H9 (cell line): Measurements from ENCODE around the gene KCNIP1. TPM values are rescaled to one million over a fixed set of nuclear protein-coding genes. Genes with fewer than 3 reads are reported as not detected.

Experiments used
- DNase-seq: peaks from one replicate; pipeline ENCODE4 v3.0.0-alpha.2; 2017
- H2AFZ ChIP-seq: one replicate; pipeline ENCODE4 v1.6.1; 2013; ENCODE audit warnings: mild to moderate bottlenecking, low read length, control low read depth, moderate library complexity
- H2AK5ac ChIP-seq: 2 replicates; pipeline ENCODE4 v1.6.1; 2013; ENCODE audit warnings: low read length, control low read depth, mixed read lengths; ENCODE audit not compliant: insufficient read length
- H2BK120ac ChIP-seq: one replicate; pipeline ENCODE4 v1.6.1; 2013; ENCODE audit warnings: low read depth, mild to moderate bottlenecking, low read length, control low read depth, inconsistent platforms; ENCODE audit not compliant: poor library complexity, severe bottlenecking
- H2BK12ac ChIP-seq: 2 replicates; pipeline ENCODE4 v1.6.1; 2013; ENCODE audit warnings: low read length, control low read depth, mixed read lengths, low read depth; ENCODE audit not compliant: insufficient read length
- H2BK15ac ChIP-seq: 2 replicates; pipeline ENCODE4 v1.6.1; 2013; ENCODE audit warnings: low read depth, low read length, control low read depth
- H2BK20ac ChIP-seq: one replicate; pipeline ENCODE4 v1.6.1; 2013; ENCODE audit warnings: low read depth, mild to moderate bottlenecking, low read length, control low read depth, inconsistent platforms; ENCODE audit not compliant: poor library complexity, severe bottlenecking
- H2BK5ac ChIP-seq: 2 replicates; pipeline ENCODE4 v1.6.1; 2013; ENCODE audit warnings: low read length, control low read depth, mixed read lengths; ENCODE audit not compliant: insufficient read length
- H3K14ac ChIP-seq: 2 replicates; pipeline ENCODE4 v1.6.1; 2013; ENCODE audit warnings: low read length, control low read depth; ENCODE audit not compliant: insufficient read depth
- H3K18ac ChIP-seq: 2 replicates; pipeline ENCODE4 v1.6.1; 2013; ENCODE audit warnings: low read depth, mild to moderate bottlenecking, mixed read lengths, low read length, control low read depth; ENCODE audit not compliant: insufficient read length
- H3K23ac ChIP-seq: 2 replicates; pipeline ENCODE4 v1.6.1; 2013; ENCODE audit warnings: low read length, control low read depth, mixed read lengths, low read depth; ENCODE audit not compliant: insufficient read length
- H3K23me2 ChIP-seq: 2 replicates; pipeline ENCODE4 v1.6.1; 2013; ENCODE audit warnings: low read depth, mild to moderate bottlenecking, mixed read lengths, low read length, control low read depth; ENCODE audit not compliant: insufficient read length, poor library complexity, severe bottlenecking
- H3K27ac ChIP-seq: 2 replicates; pipeline ENCODE4 v1.5.1; 2013; ENCODE audit warnings: low read length, control low read depth, mixed read lengths, low read depth; ENCODE audit not compliant: insufficient read length
- H3K27me3 ChIP-seq: 2 replicates; pipeline ENCODE4 v1.6.1; 2013; ENCODE audit warnings: low read length, control low read depth, inconsistent platforms; ENCODE audit not compliant: insufficient read depth
- H3K4ac ChIP-seq: 2 replicates; pipeline ENCODE4 v1.6.1; 2013; ENCODE audit warnings: low read depth, mild to moderate bottlenecking, control low read depth, inconsistent platforms, low read length, moderate library complexity
- H3K4me1 ChIP-seq: 2 replicates; pipeline ENCODE4 v1.6.1; 2013; ENCODE audit warnings: low read length, control low read depth, inconsistent platforms; ENCODE audit not compliant: insufficient read depth
- H3K4me2 ChIP-seq: 2 replicates; pipeline ENCODE4 v1.6.1; 2013; ENCODE audit warnings: low read length, control low read depth, mixed read lengths; ENCODE audit not compliant: insufficient read length, insufficient read depth
- H3K56ac ChIP-seq: 2 replicates; pipeline ENCODE4 v1.6.1; 2013; ENCODE audit warnings: low read depth, mild to moderate bottlenecking, mixed read lengths, low read length, control low read depth; ENCODE audit not compliant: insufficient read length
- H3K79me1 ChIP-seq: 2 replicates; pipeline ENCODE4 v1.6.1; 2013; ENCODE audit warnings: low read depth, mild to moderate bottlenecking, moderate library complexity, low read length, control low read depth, inconsistent platforms; ENCODE audit not compliant: insufficient read depth, poor library complexity, severe bottlenecking
- H3K79me2 ChIP-seq: 2 replicates; pipeline ENCODE4 v1.6.1; 2013; ENCODE audit warnings: low read length, control low read depth, inconsistent platforms; ENCODE audit not compliant: insufficient read depth
- H3K9ac ChIP-seq: 2 replicates; pipeline ENCODE4 v1.6.1; 2013; ENCODE audit warnings: low read length, control low read depth, mixed read lengths; ENCODE audit not compliant: insufficient read length; ENCODE audit errors: extremely low read depth
- H3K9me3 ChIP-seq: one replicate; pipeline ENCODE4 v1.6.1; 2013; ENCODE audit warnings: low read depth, low read length, inconsistent platforms; ENCODE audit not compliant: control insufficient read depth
- H3T11ph ChIP-seq: one replicate; pipeline ENCODE4 v1.6.1; 2013; ENCODE audit warnings: mild to moderate bottlenecking, low read length, control low read depth, inconsistent platforms
- H4K20me1 ChIP-seq: one replicate; pipeline ENCODE4 v1.6.1; 2013; ENCODE audit not compliant: control insufficient read depth, insufficient read length, insufficient read depth
- H4K5ac ChIP-seq: 2 replicates; pipeline ENCODE4 v1.6.1; 2013; ENCODE audit warnings: low read depth, mild to moderate bottlenecking, mixed read lengths, low read length, control low read depth; ENCODE audit not compliant: insufficient read length
- H4K8ac ChIP-seq: replicated peaks from 2 replicates; pipeline ENCODE4 v1.6.1; 2013; ENCODE audit warnings: low read length, control low read depth, mixed read lengths, low read depth; ENCODE audit not compliant: insufficient read length
- H4K91ac ChIP-seq: 2 replicates; pipeline ENCODE4 v1.6.1; 2013; ENCODE audit warnings: low read depth, mild to moderate bottlenecking, moderate library complexity, mixed read lengths, low read length, control low read depth; ENCODE audit not compliant: insufficient read length
- H3K27ac Mint-ChIP-seq, 3 experiments: 2 replicates in 2 of 3; 3 replicates in 1 of 3; pipeline ENCODE4 v1.8.0; 2020 to 2021; ENCODE audit warnings: mixed read lengths in 3 of 3, mild to moderate bottlenecking in 1 of 3, moderate library complexity in 1 of 3
- H3K27me3 Mint-ChIP-seq: 2 replicates; pipeline ENCODE4 v1.8.0; 2021; ENCODE audit warnings: low read depth, mild to moderate bottlenecking, moderate library complexity, mixed read lengths
- H3K36me3 Mint-ChIP-seq, 3 experiments: 2 replicates in 2 of 3; 3 replicates in 1 of 3; pipeline ENCODE4 v1.8.0; 2020 to 2021; ENCODE audit warnings: low read depth in 3 of 3, mixed read lengths in 3 of 3; ENCODE audit not compliant: insufficient read depth in 1 of 3
- H3K4me1 Mint-ChIP-seq, 2 experiments: 2 replicates each; pipeline ENCODE4 v1.8.0; 2020; ENCODE audit warnings: mixed read lengths in 2 of 2
- H3K4me3 Mint-ChIP-seq, 2 experiments: 2 replicates in 1 of 2; 3 replicates in 1 of 2; pipeline ENCODE4 v1.8.0; 2020 to 2021; ENCODE audit warnings: mild to moderate bottlenecking in 2 of 2, mixed read lengths in 2 of 2, moderate library complexity in 1 of 2
- H3K9me3 Mint-ChIP-seq, 2 experiments: 2 replicates in 1 of 2; 3 replicates in 1 of 2; pipeline ENCODE4 v1.8.0; 2020; ENCODE audit warnings: mild to moderate bottlenecking in 2 of 2, mixed read lengths in 2 of 2, moderate library complexity in 1 of 2
- WGBS: extraction: QIAGEN DNeasy Blood & Tissue Kit; methylation state at CpG from one replicate; pipeline ENCODE4 v1.1.7; 2013; ENCODE audit warnings: missing lambda C conversion rate, low lambda C conversion rate, mixed read lengths; ENCODE audit not compliant: insufficient read length; ENCODE audit errors: extremely low coverage; 5-methylcytosine and 5-hydroxymethylcytosine counted together
- total RNA-seq: library from RNA; stranded (reverse); gene quantifications from 2 replicates; pipeline ENCODE4 v1.2.1, GENCODE V29; 2021
- TF ChIP-seq, protein P1 (sequence below): fragments of 200-600 bp; sonication (generic); conservative IDR thresholded peaks from 3 replicates; pipeline ENCODE4 v1.8.0; 2021; ENCODE audit warnings: antibody characterized with exemption, mild to moderate bottlenecking

Gene KCNIP1
- total RNA-seq, 1 experiment from 2014 or later = 0.63 TPM

DNA sequence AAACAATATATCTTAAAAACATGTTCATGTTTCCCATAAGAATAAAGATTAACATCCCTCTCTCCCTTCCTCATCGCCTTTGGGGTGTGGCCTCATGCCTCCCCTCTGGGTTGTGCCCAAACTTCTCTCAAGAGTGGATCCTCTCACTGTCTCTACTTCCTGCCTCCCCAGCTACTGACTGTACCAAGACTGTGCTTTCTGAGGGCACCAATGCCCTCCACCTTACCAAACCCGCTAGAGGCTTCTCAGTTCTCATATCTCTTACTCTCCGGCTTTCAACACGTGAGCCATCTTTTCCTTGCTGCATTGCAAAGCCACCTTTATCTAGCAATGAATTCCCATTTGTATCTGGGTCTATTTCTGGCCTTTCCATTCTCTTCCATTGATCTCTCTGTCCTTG is 34.4 kb upstream of the KCNIP1 start:
- WGBS = no CpG with 5 or more reads among the region's 4 CpGs
- Histone ChIP-seq H2BK20ac (no peak overlapping the region), H3K9me3 (no peaks in the 10 kb centered on the region), H3K56ac (no peak overlapping the region), H3K9ac (no peak overlapping the region), H2AK5ac (no peak overlapping the region), H3K79me1 (no peaks in the 10 kb centered on the region), H2BK12ac (no peak overlapping the region), H3K4ac (no peak overlapping the region), H3T11ph (no peak overlapping the region), H4K20me1 (no peaks in the 10 kb centered on the region), H3K4me2 (no peak overlapping the region), H3K27me3 (no peaks in the 10 kb centered on the region), H4K91ac (no peak overlapping the region), H2BK120ac (no peak overlapping the region), H3K4me1 (no peaks in the 10 kb centered on the region; the same call in 1 of the 2 replicates), H2AFZ (no peak overlapping the region), H3K27ac (no peak overlapping the region), H2BK5ac (no peak overlapping the region), H3K23ac (no peak overlapping the region), H2BK15ac (no peak overlapping the region), H3K18ac (no peak overlapping the region), H3K14ac (no peak overlapping the region), H3K23me2 (no peaks in the 10 kb centered on the region), H4K5ac (no peak overlapping the region), H3K79me2 (no peaks in the 10 kb centered on the region), H4K8ac (no peak overlapping the region)
- peaks cover 0 to under 1% of the 10 kb centered on the region in 2 experiments; a peak in 1 of 5 replicates for H3K9me3 Mint-ChIP-seq
- H3K4me3 Mint-ChIP-seq = no peak overlapping the region
- TF ChIP-seq, protein P1, sequence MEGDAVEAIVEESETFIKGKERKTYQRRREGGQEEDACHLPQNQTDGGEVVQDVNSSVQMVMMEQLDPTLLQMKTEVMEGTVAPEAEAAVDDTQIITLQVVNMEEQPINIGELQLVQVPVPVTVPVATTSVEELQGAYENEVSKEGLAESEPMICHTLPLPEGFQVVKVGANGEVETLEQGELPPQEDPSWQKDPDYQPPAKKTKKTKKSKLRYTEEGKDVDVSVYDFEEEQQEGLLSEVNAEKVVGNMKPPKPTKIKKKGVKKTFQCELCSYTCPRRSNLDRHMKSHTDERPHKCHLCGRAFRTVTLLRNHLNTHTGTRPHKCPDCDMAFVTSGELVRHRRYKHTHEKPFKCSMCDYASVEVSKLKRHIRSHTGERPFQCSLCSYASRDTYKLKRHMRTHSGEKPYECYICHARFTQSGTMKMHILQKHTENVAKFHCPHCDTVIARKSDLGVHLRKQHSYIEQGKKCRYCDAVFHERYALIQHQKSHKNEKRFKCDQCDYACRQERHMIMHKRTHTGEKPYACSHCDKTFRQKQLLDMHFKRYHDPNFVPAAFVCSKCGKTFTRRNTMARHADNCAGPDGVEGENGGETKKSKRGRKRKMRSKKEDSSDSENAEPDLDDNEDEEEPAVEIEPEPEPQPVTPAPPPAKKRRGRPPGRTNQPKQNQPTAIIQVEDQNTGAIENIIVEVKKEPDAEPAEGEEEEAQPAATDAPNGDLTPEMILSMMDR = no peak
- peaks cover 2% of the 10 kb centered on the region for H3K27me3 Mint-ChIP-seq
- no peaks in the 10 kb centered on the region for H3K36me3 Mint-ChIP-seq
- peak; percentile 15 for DNase-seq
- peaks cover 21 to 24% of the 10 kb centered on the region in 2 experiments for H3K4me1 Mint-ChIP-seq
- H3K27ac Mint-ChIP-seq = no peak overlapping the region
